ENCODE data around the gene TMEM164.

- TF ChIP-seq CTCF (IDR thresholded peaks at IDR 0.05) (no peak), POLR2A (IDR thresholded peaks at IDR 0.05) (no peak), POLR2AphosphoS5 (IDR thresholded peaks at IDR 0.05) (no peak)
Observed at GRCh38 chrX:110178179-110178865, 175.4 kb downstream of the TMEM164 start.
